Ishikawa (cell line): ENCODE data around the gene UNC45A.

ENCODE experiments used
- EGR1 ChIP-seq: IDR thresholded peaks from 2 replicates; pipeline ENCODE4 v1.6.1; 2012
- YY1 ChIP-seq: IDR thresholded peaks from 2 replicates; pipeline ENCODE4 v1.6.1; 2012; ENCODE audit warnings: low read depth

GRCh38 chr15:90933301-90933700 is 1.8 kb upstream of the UNC45A start:
- TF ChIP-seq EGR1 (no peak), YY1 (no peak)
